Measurements from ENCODE around the gene ZNF521. TPM values are rescaled to one million over a fixed set of nuclear protein-coding genes. Genes with fewer than 3 reads are reported as not detected.

ZNF521 gene
- total RNA-seq, 1 experiment from 2014 or later, result not detected

DNA sequence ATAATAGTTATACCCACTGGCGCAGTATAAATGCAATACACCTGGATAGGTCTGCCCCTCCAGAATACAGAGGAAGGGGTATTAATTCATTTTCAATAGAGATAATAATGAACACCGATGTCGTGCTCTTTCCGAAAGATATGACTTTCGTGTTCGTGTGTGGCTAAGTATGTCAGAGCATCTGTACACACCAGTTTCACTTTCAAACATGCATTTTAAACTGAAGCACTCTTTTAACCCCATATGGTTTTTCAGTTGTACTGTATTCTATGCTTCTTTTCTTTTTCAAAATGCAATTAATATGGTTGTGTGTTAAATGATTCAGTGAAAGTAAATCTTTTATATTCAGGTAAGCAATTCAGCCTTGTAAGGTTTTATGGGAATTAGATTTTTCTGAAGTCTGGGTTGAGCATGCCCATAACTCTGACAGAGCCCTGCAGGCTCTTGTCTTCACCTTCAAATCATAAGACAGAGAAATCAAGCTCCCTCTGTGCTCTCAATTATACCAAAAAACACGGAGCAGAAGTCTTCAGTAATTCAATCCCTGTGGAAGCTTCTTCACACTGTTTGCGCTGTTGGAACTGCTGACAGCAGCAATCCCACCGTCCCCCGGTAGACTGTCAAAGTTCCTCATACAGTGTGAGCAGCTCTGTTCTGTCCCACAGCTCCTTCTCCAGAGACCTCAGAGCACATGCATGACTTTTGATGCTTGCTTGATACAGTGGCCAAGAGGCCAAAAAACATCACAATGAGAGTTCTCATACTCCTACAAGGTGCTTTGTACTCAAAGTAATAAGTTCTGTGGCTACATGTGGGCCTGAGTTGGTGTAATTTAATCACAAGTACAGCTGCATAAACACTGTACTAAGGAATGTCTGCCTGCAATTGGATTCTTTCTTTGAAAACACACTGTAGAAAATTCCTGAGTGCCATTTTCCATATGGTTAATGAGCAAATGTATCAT is 186.8 kb downstream of the ZNF521 start:
- BruUV-seq (replicated peaks), result no TSS peak
- H3K36me3 ChIP-seq (ENCODE audit: low read depth), result no peaks in the 10 kb centered on the region
- no peaks in the 10 kb centered on the region for H3K4me1 ChIP-seq (replicated peaks; ENCODE audit: insufficient read depth)
- ChIA-PET CTCF (no interaction called here), POLR2A (ENCODE audit: unreplicated experiment) (no interaction called here)
- no peak overlapping the region for H2AFZ ChIP-seq
- TF ChIP-seq EZH2 (IDR thresholded peaks at IDR 0.05; ENCODE audit: low read depth), result no peak
- TF ChIP-seq, protein P1, sequence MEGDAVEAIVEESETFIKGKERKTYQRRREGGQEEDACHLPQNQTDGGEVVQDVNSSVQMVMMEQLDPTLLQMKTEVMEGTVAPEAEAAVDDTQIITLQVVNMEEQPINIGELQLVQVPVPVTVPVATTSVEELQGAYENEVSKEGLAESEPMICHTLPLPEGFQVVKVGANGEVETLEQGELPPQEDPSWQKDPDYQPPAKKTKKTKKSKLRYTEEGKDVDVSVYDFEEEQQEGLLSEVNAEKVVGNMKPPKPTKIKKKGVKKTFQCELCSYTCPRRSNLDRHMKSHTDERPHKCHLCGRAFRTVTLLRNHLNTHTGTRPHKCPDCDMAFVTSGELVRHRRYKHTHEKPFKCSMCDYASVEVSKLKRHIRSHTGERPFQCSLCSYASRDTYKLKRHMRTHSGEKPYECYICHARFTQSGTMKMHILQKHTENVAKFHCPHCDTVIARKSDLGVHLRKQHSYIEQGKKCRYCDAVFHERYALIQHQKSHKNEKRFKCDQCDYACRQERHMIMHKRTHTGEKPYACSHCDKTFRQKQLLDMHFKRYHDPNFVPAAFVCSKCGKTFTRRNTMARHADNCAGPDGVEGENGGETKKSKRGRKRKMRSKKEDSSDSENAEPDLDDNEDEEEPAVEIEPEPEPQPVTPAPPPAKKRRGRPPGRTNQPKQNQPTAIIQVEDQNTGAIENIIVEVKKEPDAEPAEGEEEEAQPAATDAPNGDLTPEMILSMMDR (conservative IDR thresholded peaks at IDR 0.05), result no peak
- H3K9me2 ChIP-seq (ENCODE audit: insufficient read depth), result no peaks in the 10 kb centered on the region
- no peaks in the 10 kb centered on the region for H3K79me2 ChIP-seq (ENCODE audit: low read depth)
- no peak overlapping the region; the same call in 1 of the 2 replicates for H3K4me2 ChIP-seq
- no peak overlapping the region for H3K4me3 ChIP-seq
- no peaks in the 10 kb centered on the region for H3K27me3 ChIP-seq (ENCODE audit: insufficient read depth, low read depth)
- no peak overlapping the region for H3K27ac ChIP-seq
- no peaks in the 10 kb centered on the region for H3K9me3 ChIP-seq (ENCODE audit: insufficient read depth, low read depth)
- no peak for DNase-seq
- no peaks in the 10 kb centered on the region for H3F3A ChIP-seq (ENCODE audit: insufficient read depth, low read depth)
- intact Hi-C loops (cut with micrococcal nuclease; ENCODE audit: unreplicated experiment), result no loop called here
- no peaks in the 10 kb centered on the region for H4K20me1 ChIP-seq (ENCODE audit: insufficient read depth)

DNA sequence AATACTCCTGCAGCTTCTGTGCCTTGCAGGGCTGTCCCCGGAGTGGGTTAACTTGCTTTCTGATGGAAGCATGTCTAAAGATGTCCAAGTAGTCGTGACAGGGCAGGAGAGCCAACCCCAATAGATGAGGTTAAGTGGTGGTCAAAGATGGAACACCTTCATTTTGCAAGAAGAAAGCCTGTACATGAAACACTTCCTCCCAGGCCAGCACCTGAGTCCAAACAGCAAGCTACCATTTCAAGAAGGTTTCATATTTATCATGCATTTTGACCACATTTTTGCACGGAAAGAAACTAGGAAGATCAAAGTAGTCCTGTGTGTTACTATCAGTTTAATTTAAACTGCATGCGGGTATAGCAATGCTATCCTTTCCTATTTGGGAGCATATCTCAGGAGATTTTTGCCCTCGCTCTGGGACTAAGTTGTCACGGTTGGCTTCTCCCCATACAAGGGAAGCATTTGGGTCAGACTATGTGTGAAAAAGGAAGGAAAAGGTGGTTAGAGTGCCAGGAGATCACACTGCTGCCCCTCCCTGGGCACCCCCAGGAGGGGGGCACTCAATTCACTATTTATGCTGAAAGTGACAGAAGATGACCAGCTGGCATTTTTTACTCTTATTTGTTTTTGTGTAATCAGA is 187.6 kb downstream of the ZNF521 start:
- Histone ChIP-seq H2AFZ (no peak overlapping the region), H3K4me2 (no peak overlapping the region; the same call in 1 of the 2 replicates), H3K9me3 (ENCODE audit: insufficient read depth, low read depth) (no peaks in the 10 kb centered on the region), H3F3A (ENCODE audit: insufficient read depth, low read depth) (no peaks in the 10 kb centered on the region), H3K9me2 (ENCODE audit: insufficient read depth) (no peaks in the 10 kb centered on the region), H3K27me3 (ENCODE audit: insufficient read depth, low read depth) (no peaks in the 10 kb centered on the region), H4K20me1 (ENCODE audit: insufficient read depth) (no peaks in the 10 kb centered on the region), H3K79me2 (ENCODE audit: low read depth) (no peaks in the 10 kb centered on the region), H3K36me3 (ENCODE audit: low read depth) (no peaks in the 10 kb centered on the region), H3K4me3 (no peak overlapping the region), H3K27ac (no peak overlapping the region), H3K4me1 (replicated peaks; ENCODE audit: insufficient read depth) (no peaks in the 10 kb centered on the region)
- intact Hi-C loops (cut with micrococcal nuclease; ENCODE audit: unreplicated experiment), result no loop called here
- DNase-seq, result no peak
- BruUV-seq (replicated peaks), result no TSS peak
- ChIA-PET POLR2A (ENCODE audit: unreplicated experiment) (no interaction called here), CTCF (no interaction called here)
- TF ChIP-seq, protein P1 (conservative IDR thresholded peaks at IDR 0.05), result no peak
- TF ChIP-seq EZH2 (IDR thresholded peaks at IDR 0.05; ENCODE audit: low read depth), result no peak

DNA sequence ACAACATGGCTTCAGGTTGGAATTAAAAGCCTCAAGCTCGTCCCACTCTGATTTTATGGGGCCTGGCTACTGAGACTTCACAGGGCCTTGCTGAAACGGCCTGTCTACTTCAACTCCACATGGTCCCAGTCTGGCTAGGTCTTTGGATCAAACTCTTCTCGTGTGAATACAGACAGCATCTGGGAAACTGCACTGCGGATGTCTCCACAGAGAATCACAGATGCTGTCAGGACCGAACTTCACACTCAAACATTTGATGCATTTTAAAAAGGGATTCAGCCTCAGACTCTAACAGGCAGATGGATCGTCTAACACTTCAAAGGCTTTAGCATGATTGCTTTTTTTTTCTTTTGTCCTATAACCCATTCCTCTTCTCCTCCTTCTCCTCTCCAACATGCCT is 198.5 kb downstream of the ZNF521 start:
- Histone ChIP-seq H3K27me3 (ENCODE audit: insufficient read depth, low read depth) (no peaks in the 10 kb centered on the region), H3K79me2 (ENCODE audit: low read depth) (no peaks in the 10 kb centered on the region), H3K27ac (no peak overlapping the region), H3F3A (ENCODE audit: insufficient read depth, low read depth) (no peaks in the 10 kb centered on the region), H4K20me1 (ENCODE audit: insufficient read depth) (no peaks in the 10 kb centered on the region), H2AFZ (no peak overlapping the region), H3K9me3 (ENCODE audit: insufficient read depth, low read depth) (no peaks in the 10 kb centered on the region), H3K4me1 (replicated peaks; ENCODE audit: insufficient read depth) (no peaks in the 10 kb centered on the region), H3K9me2 (ENCODE audit: insufficient read depth) (no peaks in the 10 kb centered on the region), H3K4me2 (no peak overlapping the region), H3K4me3 (no peak overlapping the region), H3K36me3 (ENCODE audit: low read depth) (no peaks in the 10 kb centered on the region)
- DNase-seq, result no peak
- intact Hi-C loops (cut with micrococcal nuclease; ENCODE audit: unreplicated experiment), result no loop called here
- ChIA-PET POLR2A (ENCODE audit: unreplicated experiment) (no interaction called here), CTCF (no interaction called here)
- no TSS peak for BruUV-seq (replicated peaks)
- TF ChIP-seq, protein P1 (conservative IDR thresholded peaks at IDR 0.05), result no peak
- TF ChIP-seq EZH2 (IDR thresholded peaks at IDR 0.05; ENCODE audit: low read depth), result no peak

Measured in PC-9 (cell line).